ENCODE data around the gene MMRN1. TPM values are rescaled to one million over a fixed set of nuclear protein-coding genes. Genes with fewer than 3 reads are reported as not detected.

MMRN1 gene
- total RNA-seq, 1 donor from 2014 or later: 42.6 TPM

DNA sequence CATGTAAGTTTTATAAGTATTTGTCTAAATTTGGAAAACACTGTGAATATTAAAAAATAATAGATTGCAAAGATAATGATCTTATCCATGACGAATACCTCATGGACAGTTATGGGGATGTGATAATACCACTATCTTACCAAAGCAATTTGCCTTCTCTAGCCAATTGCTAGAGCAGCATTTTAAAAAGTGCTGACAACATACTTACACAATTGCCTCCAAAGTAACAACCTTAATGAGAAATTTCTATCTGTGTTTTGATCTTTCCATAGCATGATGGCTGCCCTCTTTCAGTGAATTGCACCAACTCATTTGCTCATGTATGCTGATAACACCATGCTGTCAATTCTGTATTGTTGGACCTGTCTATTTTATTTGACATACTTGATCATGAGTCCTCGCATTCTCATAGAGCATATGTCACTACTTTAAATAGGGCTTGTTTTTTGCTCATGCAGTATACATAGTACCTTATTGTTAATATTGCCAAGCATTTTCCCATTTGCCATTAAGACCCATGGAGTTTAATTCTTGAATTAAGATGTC, 87.2 kb downstream of the MMRN1 start:
- ATAC-seq: no peak
- Histone ChIP-seq H3K4me1 (no peaks in the 10 kb centered on the region), H3K27ac (no peak overlapping the region), H3K4me3 (no peak overlapping the region), H3K9me3 (no peaks in the 10 kb centered on the region), H3K36me3 (no peaks in the 10 kb centered on the region), H3K27me3 (ENCODE audit: low read depth) (no peaks in the 10 kb centered on the region)
- intact Hi-C loops (cut with DNase I): no loop called here
- no peak for TF ChIP-seq CTCF (IDR thresholded peaks at IDR 0.05)
- no peak for DNase-seq

GRCh38 chr4:89988268-89988667, 93.6 kb downstream of the MMRN1 start:
- intact Hi-C loops (cut with DNase I): no loop called here
- no peak for ATAC-seq
- no peaks in the 10 kb centered on the region for H3K4me1 ChIP-seq
- TF ChIP-seq CTCF (IDR thresholded peaks at IDR 0.05): no peak
- H3K36me3 ChIP-seq: no peaks in the 10 kb centered on the region
- H3K9me3 ChIP-seq: no peaks in the 10 kb centered on the region
- H3K4me3 ChIP-seq: no peak overlapping the region
- no peak overlapping the region for H3K27ac ChIP-seq
- no peak for DNase-seq
- H3K27me3 ChIP-seq (ENCODE audit: low read depth): no peaks in the 10 kb centered on the region

DNA sequence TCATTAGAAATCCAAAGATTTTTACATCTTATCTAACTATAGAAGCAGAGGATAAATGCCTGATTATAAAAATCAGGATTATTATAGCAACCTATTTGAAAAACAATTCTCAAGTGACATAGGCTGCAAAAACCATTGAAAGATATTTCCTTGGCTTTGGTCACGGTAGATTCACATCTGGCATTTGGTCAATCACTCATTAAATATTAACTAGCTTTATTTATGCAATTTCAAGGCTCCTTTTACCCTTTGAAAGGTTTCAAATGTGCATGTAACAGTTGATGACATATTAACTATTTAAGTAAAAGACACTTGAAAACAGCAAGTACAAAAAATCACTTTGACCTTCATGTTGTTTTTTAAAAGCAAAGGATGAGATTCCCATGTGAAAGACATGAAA, 98.1 kb downstream of the MMRN1 start:
- intact Hi-C loops (cut with DNase I): no loop called here
- Histone ChIP-seq H3K27ac (no peak overlapping the region), H3K9me3 (no peaks in the 10 kb centered on the region)

DNA sequence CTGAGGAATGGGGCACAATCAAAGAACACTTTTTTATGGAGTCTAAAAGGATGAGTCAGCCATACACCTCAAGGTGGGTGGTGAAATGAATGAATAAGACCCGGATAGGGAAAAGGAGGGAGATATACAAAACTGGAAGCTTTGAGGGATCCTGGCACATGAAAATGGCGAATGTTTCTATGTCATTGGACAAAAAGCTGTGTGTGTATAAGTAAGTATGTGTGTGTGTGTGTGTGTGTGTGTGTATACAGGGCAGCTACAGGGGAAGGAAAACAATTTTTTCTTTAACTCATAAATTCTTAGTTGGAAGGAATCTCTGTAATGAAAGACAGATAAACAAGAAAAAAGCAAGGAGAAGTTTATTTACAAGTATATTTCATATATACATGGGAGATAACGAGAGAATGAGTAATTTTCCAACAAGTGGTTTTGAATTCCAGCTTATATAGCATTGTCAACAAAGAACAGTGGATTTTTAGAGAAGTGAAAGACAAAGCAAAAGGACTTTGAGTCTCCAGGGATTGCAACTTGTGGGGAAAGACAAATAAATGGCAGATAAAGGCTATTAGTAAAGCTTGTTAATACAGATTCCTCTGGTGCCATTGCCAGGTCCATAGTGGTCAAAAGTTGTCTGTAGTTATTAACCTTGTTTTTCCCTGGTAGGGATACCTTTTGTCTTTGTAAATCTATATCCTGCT, 99.7 kb downstream of the MMRN1 start:
- DNase-seq (no peak), ATAC-seq (no peak)
- no peak overlapping the region for H3K4me3 ChIP-seq
- H3K36me3 ChIP-seq: no peaks in the 10 kb centered on the region
- no peaks in the 10 kb centered on the region for H3K9me3 ChIP-seq
- no peaks in the 10 kb centered on the region for H3K27me3 ChIP-seq (ENCODE audit: low read depth)
- intact Hi-C loops (cut with DNase I): no loop called here
- no peak overlapping the region for H3K27ac ChIP-seq
- no peaks in the 10 kb centered on the region for H3K4me1 ChIP-seq
- TF ChIP-seq CTCF (IDR thresholded peaks at IDR 0.05): no peak

More for the DNA sequence above, 98.1 kb downstream of the MMRN1 start:
- H3K27me3 ChIP-seq (ENCODE audit: low read depth): no peaks in the 10 kb centered on the region
- TF ChIP-seq CTCF (IDR thresholded peaks at IDR 0.05): no peak
- no peak for ATAC-seq
- no peaks in the 10 kb centered on the region for H3K36me3 ChIP-seq
- H3K4me1 ChIP-seq: no peaks in the 10 kb centered on the region
- no peak for DNase-seq
- H3K4me3 ChIP-seq: no peak overlapping the region

DNA sequence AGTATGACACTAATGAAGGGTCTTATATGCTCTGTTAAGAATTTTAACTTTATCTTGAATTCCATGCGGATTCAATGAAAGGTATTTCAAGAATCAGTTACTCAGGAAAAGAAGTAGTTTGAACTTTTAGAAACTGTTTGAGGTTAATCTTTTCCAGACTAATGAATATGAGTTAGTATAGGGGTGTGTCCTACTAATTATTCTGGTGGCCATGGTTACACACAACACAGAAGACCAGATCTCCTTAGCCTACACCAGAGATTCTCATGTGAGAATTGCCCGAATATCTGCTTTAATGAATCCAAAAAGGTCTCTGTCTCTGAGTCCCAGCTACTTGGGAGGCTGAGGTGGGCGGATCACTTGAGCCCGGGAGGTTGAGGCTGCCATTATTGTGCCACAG, 100.4 kb downstream of the MMRN1 start:
- H3K36me3 ChIP-seq: no peaks in the 10 kb centered on the region
- DNase-seq (no peak), ATAC-seq (no peak)
- no peaks in the 10 kb centered on the region for H3K4me1 ChIP-seq
- no peak for TF ChIP-seq CTCF (IDR thresholded peaks at IDR 0.05)
- H3K27ac ChIP-seq: no peak overlapping the region
- intact Hi-C loops (cut with DNase I): no loop called here
- no peaks in the 10 kb centered on the region for H3K27me3 ChIP-seq (ENCODE audit: low read depth)
- no peaks in the 10 kb centered on the region for H3K9me3 ChIP-seq
- no peak overlapping the region for H3K4me3 ChIP-seq
